Measurements from ENCODE around the gene KCNMA1.
A peak's percentile ranks its signal among the peaks of the same experiment; 100 is the strongest.

The KCNMA1 gene

DNA sequence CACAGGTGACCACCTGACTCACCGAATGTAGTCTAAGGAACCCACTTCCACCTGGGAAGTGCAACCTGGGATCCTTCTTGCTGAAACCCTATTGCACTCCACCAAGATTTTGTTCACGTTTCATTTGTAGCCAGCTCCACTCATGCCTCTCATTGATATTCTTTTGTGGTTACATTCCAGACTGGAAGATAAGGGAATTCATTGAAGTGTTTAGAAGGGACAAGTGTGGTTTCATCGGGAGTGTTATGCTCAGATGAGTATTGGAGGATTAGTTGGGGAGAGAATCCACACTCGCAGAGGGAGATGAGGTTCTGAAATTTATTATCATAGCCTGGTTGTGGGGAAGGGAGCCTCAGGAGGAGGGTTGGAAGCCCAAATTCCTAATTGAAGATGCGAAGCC, 320.4 kb downstream of the KCNMA1 start:
- no peak for DNase-seq

DNA sequence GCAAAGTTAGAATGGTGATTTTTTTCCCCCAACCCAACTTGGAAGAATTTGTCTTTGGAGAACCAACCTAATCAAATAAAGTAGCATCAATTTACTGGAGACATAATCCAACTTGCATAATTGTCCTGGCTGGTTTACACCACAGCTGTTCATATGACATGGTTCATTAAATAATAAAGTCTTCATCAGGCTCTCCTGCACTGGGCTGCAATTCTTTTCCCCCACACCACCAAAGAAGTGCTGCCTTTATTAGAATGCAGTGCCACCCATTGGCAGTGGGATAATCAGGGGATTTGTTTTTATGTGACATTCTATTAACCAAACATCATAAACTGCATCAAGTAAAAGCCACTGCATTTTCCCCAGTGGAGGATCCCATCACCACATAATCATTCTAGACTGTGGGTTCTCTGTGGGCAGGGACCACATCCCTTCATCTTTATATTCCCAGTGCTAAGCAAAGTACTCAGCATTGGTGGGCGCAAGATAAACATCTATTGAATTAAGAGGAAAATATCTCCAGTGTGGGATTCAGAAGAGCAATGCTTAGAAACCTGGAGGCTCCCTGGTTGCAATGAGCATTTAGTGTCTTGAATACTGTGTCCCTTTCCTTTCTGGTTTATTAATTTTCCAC, 322.0 kb downstream of the KCNMA1 start:
- no peak for DNase-seq

DNA sequence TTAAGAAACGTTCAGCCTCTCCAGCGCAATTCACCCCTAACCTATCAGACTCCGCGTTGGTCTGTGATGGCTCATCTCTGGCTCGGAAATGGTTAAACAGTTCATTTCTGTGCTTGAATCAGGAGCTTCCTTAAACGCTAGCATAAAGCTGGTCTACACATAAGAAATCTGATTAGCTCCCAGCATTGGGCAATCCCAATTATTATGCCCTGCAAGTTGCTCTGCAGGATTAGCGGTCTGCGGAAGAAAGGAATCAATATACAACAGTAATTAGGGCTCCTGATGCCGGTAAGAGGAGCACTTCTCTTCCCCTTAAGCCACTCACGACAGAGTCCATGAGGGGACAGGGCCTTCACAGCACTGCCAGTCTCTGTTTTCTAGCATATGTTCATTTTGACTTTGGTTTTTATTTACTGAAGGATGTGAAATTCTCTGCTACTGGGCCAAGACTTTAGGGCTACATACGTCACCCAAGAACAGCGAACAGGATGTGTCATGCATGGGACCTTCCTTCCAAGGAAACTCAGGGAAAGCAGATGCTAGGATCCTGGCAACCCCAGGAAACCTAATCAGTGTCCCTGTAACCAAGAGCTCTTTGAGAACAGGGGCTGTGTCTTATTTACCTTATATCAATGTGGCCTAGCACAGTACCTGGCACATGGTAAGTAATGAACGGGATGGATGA, 324.4 kb downstream of the KCNMA1 start:
- no peak for DNase-seq

DNA sequence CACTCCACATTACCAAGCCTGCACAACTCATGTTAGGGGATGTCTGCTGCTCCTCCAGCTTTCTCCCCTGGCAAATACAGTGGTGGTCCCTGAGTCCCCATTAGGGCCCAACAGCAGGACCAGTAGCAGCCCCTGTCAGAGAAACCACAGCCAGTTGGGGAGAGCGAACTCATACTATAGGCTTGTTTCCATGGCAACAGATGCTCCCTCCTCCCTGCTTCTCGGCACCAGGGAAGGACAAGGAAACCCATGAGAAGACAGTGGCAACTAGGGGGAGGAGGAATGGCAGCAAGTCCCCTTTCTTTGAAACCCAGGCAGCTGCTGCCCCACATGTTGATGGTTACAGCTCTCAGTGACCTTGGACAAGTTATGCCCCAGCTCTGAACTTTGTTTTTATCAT, 326.4 kb downstream of the KCNMA1 start:
- DNase-seq, result no peak

DNA sequence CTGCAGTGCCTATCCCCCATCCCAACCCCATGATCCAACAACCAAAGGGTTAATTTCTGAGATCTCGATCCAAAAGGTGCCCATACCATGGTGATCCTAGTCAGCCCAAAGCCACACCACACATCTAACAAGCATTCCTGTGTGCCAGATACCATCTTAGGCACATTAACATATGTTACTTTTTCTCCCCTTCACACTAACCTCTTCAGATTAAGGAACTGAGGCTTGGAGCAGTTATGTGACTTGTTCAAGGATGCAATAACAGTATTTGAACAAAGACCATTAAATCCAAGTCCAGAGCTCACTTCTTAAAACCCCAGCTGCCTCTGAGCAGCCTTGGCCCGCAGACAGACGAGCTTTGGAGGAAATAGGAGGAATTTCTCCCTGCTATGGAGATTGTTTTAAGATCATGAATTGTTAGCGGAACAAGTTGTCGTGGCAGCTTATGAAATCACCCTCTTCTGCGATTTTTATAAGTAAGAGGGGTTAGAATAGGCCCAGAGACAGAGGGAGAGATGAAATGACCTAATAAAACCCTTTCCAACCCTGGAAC, 327.2 kb downstream of the KCNMA1 start:
- peak; percentile 61 for DNase-seq

DNA sequence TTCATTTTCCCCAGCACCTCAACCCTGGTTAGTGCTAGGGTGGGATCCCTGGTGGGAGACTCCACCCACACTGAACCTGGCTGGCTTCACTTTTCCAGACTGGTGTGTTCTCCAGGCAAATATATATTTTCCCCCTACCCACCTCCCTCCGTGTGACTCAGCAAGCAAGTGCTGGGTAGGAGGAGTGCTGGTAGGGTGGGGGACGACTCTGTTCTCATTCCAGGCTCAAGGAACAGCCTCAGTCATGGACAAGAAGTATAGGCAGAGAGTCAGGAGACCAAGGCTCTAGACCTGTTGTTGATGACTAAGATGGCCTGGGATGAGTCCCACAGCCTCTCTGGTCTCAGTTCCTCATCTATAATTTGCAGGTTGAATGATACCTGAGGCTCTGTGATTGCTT, 328.1 kb downstream of the KCNMA1 start:
- DNase-seq, result no peak

DNA sequence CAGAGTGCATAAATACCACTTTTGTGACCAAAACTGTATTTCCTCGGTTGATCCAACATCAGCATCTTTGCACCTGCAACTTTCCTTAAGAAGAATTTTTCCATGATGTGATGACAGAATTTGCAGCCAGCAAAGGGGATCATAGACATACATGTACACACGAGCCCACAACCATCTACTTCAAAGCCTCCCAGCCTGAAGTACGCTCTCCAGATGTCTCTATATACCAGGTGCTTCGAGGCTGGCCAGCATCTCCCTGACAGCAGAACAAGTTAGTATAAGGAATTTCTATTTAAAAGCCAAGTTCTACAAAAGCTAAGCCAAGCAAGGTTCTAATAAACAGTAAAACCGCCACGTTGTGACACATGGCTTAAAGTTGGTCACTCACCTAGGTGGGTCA, 328.5 kb downstream of the KCNMA1 start:
- peak; percentile 42 for DNase-seq

DNA sequence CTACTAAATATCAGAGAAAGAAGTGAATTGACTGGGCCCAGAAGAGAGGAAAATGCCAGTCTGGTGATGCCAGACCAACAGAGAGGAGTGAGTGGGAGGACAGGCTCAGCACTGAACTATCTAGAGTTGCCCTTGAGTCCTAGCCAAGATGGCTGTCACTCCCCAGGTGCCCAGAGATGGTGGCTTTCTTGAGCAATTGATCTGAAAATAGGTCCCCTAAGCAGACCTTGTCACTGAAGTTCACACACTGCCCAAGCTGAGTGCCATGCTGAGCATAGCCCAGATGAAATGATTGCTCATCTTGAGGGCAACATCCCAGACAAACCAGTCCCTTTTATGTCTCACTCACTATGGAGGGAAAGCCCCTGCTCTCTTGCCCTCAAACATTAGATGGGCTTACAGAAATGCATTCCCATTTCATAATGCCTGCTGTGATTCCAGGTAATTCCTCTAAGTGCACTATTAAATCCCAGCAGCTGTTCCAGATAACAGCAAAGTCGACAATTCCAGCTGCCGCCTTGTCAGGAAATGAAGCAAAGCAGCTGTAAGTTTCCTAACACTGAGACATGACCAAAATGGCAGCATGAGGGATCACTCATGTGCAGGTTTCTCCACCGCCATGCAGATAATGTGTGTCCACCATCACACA, 329.4 kb downstream of the KCNMA1 start:
- DNase-seq, result no peak

DNA sequence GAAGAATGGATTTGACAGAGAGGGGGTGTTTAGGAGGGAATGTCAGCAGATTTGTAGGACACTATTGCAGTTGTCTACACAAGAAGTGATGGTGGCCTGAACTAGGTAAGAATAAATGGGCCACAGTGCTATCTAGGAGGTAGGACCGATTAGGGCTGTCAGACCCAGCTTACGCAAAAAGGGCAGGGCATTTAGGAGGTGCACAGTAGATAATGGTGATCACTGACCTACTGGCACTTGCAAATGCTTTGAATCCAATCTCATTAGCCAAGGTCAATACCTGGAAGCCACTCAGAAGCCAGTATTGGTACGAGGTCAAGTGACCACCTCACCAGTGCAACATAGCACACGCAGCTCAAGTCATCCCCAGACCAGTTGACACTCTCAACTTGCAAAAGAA, 330.9 kb downstream of the KCNMA1 start:
- no peak for DNase-seq

DNA sequence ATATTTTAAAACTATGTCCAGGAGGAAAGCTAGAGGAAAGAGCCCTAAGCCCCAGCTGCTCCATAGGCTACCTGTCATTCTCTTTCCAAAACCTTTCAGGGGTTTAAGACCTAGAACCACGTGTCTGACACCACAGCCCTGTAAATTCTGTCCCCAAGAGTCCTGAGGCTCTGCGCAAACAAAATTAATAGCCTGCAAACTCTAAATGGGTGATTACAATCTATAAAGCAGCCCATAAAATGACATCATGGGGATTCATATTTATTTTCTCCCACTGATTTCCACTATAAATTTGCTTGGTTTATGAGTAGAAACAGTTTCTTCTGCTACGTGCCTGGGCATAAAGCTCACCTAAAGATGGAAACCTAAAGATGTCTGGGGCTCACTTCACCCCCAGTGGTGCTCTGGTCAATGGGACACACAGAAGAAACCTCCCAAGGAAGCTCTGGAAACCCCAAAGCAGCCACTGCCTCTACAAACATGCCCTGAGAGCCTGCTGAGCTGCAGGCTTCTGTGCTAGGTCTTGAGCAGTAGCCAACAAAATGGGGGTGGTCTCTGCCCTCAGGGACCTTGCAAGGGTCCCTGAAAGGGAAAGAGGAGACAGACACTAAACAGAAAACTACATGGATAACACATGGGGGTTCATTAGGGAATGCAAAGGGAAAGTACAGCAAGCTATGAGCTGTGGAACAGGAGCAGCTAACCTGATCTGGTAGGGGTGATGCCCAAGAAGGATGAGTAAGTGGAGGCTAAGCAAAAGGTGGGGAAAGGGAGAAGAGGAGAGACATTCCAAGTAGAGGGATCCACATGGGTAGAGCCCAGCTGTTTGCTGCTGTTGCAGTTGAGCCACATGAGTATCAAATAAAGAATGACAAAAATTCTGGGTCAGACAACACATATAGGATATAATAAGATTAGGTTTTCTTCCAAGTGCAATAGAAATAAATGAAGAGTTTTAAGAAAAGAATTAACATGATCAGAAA, 331.7 kb downstream of the KCNMA1 start:
- DNase-seq, result no peak

DNA sequence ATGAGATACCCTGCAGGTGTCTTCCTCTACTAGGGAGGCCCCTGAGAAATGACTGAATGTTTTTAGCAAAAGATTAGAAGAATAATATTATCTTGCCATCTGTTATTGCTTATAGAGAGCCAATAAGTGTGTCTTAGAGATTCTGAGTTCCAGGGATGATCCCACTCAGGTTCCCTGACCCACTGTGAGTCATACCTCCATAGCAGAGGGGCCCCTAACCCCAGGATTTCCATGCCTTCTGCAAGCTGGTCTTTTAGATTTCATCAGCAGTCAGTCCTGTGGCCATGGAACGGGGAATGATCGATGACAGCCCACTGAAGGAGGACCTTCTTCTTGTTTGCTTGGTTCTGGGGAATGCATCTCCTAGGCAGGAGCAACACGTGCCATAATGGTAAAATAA, 333.4 kb downstream of the KCNMA1 start:
- no peak for DNase-seq

DNA sequence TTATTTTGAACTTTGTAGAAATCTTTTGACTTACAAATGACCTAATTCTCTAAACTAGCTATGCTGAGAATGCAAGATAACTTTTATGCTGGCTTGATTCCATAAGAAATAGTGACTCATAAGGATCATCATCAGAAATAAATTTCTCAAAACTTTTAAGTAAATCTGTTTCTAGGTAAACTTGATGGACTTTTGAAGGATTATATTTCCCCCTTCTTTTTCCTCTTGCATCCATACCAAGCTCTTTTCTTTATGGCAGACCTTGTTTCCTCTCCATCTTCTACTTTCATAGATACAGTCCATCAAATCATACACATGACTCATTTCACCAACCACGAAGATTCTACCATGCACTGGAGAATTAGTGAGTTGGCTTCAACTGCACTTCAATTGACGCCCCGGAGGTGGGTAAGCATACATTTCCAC, 336.3 kb downstream of the KCNMA1 start:
- DNase-seq, result no peak

DNA sequence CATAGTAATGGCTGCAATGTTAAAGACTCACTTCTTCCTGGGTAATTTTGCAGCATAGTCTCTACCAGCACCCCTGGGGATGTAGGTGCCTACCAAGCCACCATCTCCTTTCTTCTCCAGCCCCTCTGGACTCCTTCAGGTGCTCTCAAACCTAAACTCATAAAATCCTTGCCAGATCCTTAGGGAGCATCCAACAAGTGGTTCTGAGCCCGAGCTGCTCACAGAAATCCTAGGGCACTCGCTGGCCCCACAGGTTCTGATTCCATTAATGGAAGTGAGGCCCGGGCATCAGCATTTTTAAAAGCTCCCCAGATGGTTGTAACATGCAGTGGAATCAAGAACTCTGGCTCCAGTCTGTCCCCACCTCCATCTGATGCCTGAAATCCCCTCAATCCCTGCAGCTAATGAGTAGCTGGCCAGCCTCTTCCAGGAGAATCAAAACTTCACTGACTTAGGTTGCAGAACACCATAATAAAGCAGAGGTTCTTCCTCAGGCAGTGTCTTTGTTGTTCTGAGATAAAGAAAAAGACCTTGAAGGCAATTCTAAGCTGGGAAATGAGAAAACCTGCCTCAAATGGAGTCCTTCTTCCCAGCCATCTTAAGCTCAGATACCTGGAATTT, 336.8 kb downstream of the KCNMA1 start:
- DNase-seq, result no peak

DNA sequence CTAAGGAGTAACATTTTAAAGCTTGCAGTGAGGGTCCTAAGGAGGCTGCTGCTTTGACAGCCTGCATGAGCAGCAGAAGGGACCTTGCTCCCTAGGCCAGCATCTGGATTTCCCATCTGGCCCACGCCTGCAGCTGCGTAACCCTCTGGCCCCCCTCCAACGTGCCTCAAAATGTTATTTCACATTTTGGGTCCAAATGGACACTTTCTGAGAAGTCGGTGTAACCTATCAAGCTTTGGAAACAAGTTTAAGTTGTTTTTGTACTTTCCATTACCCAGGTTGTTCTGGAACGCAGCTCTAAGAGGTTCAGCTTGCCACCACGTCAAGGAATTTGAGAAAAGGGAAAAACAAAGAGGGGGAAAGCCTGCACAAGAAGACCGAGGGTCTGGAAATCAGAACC, 338.3 kb downstream of the KCNMA1 start:
- DNase-seq, result peak; percentile 80

DNA sequence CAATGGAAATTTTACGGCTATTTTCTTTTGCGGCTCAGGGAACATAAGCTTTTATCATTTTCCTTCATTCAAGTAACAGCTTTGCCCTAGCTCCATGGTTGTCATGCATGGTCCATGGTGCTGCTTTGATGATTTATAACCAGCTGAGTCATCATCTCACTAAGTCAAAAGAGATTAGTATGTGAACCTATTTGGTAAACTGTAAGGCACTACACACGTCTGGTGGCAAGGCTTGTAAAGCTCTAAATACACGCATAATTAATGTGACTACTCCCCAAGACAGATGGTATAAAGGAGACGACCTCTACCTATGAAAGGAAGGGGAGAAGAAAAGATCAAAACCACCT, 340.2 kb downstream of the KCNMA1 start:
- DNase-seq, result no peak

DNA sequence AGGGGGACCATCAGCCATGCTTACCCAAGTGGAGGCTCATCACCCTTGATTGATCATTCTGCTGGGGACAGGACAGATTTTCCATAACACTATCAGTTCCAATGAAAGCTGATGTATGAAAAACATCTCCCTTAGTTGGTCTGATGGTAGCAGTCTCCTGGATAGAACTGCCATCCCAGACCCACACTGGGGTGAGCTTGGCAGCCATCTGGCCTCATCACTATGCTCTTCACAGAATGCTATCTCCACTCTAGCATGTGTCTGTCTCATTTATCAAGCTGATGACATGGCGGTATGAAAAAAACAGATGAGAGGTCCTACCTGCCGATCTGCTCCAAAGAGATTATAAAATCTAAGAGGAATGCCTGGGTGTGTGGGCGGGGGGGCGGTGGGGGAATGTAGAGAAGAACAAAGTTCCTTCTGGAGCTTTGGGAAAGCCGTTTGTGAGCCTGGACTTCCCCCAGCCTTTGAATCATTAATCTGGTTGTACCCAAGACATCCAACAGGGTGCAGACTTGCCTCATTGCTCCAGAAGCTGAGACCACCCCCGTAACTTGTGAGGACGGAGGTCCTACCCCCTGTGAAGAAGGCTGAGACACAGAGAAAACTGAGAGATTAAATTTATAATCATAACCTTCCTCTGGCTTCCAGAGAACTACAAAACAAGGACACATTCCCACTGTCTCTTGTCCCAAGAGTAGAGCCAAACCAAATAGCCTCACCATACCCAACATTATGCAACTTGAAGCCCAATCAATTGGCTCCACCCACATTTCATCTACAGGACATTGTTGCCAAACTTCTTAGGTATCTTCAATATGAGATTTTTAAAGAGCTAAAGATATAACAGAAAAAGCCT, 340.8 kb downstream of the KCNMA1 start:
- no peak for DNase-seq

DNA sequence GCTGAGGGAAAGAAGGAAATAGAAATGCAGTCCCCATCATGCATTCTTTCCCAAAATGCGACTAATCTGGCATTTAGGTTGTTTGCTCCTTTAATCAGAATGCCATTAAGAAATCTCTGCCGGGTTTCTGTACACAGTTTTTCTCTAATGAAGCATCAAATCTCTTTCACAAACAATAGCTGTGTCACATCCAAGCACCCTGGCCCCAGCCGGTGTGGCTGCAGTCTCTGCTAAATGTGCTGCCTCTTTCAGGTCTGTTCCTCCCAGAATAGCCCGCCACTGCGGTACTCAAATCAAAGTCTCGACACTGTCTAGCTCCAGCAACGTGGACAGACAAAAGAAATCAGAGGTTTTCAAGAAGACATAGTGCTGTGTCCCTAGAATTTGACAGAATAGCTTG, 343.8 kb downstream of the KCNMA1 start:
- DNase-seq, result no peak

DNA sequence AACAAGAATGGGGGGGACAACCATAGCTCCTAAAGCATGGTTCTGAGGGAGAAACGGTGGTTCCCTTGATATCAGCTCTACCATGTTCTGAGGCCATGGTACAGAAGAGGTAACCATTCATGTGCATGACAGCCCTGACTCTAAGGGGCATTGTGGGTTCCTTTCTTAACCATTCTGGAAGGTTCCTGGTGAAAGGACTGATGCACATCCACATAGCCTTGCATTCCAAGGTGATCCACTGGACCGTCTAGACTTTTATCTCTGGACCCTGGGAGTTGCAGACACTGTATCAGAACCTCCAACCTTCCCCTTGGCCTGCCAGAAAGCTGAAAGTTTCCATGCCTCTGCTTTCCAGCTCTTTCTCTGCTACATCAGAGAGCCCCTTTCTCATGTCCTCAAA, 344.3 kb downstream of the KCNMA1 start:
- no peak for DNase-seq

DNA sequence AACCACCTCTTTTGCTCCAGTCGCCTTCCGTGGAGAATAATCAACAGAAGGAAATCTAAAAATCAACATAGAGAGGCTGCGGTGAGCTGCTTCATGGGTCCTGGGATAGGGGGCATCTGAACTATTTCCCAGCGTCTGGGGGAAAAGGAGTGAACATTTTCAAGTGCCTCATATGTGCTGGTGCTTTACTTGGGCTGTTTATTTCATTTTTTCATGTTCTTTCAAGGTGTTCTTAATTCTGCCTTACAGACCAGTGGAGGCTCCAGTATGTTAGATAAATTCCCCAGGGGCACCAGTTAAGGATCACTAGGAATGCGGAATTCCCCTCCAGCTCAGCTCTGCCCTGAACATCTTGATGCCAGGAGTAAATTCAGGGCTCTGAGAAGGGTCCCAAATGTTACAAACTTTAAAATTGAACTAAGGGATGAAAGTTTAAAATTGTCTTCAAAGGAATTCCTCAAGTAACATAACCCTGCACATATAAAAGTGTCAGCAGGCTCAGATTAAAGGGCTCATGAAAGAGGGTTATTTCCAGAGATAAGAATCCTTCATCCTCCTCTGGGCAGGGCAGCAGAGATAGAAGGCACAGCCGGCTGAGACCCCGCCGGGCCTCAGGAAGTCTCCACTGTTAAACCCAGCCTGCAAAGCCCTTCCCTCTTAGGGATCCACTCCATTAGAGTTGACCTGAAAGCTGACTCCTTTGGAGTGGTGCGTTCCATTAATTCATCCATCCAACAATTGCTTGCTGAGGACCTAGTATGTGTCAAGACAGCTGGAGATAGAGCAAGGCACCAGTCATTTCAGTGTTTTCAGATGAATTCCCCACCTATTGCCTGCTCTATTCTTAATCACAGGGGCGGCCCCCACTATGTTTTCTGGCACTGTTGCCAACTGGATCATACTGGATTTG, 345.8 kb downstream of the KCNMA1 start:
- no peak for DNase-seq

DNA sequence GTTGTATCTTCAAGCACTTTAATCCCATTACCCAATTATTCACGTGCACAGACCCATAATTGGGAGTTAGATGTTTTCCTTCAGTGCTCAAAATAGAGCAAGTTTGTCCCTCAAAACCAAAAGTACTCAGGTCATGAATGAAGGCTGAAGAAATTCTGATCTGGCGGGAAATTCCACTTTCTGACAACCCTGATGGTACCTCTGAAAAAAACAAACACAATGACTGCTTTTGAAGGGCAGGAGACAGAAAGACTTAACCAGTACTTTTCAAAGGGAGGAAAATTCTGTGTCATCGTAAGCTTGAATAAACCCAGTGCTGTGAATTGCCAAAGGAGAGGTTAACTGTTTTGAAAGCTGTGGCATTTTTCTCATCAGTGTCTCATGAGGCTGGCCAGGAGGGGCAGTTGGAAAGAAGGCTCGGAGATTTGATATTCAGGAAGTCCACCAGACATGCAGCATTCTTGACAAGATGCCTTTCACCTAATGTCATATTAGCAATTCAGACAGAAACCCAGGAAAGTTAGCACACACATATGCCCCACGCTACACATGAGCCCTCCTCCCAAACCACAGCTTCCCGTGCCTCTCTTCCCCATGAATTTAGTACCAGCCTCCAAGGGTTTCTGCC, 347.0 kb downstream of the KCNMA1 start:
- DNase-seq, result peak; percentile 46
